ENCODE measurements around the gene LPP.

LPP gene

GRCh38 chr3:188299068-188299467 is 145.1 kb downstream of the LPP start:
- no peak overlapping the region for H3K27ac ChIP-seq
- TF ChIP-seq, protein P1, sequence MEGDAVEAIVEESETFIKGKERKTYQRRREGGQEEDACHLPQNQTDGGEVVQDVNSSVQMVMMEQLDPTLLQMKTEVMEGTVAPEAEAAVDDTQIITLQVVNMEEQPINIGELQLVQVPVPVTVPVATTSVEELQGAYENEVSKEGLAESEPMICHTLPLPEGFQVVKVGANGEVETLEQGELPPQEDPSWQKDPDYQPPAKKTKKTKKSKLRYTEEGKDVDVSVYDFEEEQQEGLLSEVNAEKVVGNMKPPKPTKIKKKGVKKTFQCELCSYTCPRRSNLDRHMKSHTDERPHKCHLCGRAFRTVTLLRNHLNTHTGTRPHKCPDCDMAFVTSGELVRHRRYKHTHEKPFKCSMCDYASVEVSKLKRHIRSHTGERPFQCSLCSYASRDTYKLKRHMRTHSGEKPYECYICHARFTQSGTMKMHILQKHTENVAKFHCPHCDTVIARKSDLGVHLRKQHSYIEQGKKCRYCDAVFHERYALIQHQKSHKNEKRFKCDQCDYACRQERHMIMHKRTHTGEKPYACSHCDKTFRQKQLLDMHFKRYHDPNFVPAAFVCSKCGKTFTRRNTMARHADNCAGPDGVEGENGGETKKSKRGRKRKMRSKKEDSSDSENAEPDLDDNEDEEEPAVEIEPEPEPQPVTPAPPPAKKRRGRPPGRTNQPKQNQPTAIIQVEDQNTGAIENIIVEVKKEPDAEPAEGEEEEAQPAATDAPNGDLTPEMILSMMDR (IDR thresholded peaks at IDR 0.05) = no peak

- no peak overlapping the region for H3K27ac ChIP-seq
- TF ChIP-seq, protein P1 (IDR thresholded peaks at IDR 0.05) = no peak
- TF ChIP-seq ZFX (IDR thresholded peaks at IDR 0.05; ENCODE audit: borderline replicate concordance) = no peak
Measured at GRCh38 chr3:188299708-188300107, 145.8 kb downstream of the LPP start.

DNA sequence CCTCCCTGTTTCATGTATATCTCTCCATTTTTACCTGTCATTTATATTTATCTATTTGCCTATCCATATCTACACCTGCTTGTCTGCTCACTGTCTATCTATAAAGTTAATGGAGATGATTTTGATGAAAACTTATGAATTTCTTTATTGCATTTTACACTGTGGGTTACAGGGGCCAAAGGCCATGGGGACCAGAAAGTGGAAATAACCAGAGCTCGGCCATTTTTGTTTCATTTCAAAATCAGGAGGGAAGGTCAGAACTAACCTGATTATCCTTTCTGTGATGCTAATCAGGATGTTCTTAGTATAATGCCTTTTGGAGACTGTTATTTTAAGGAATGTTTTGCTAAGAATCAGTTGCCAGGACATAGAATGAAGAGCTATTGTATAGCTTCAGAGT is 147.2 kb downstream of the LPP start:
- TF ChIP-seq, protein P1 (IDR thresholded peaks at IDR 0.05) = no peak
- no peak for TF ChIP-seq ZFX (IDR thresholded peaks at IDR 0.05; ENCODE audit: borderline replicate concordance)
- no peak overlapping the region for H3K27ac ChIP-seq

DNA sequence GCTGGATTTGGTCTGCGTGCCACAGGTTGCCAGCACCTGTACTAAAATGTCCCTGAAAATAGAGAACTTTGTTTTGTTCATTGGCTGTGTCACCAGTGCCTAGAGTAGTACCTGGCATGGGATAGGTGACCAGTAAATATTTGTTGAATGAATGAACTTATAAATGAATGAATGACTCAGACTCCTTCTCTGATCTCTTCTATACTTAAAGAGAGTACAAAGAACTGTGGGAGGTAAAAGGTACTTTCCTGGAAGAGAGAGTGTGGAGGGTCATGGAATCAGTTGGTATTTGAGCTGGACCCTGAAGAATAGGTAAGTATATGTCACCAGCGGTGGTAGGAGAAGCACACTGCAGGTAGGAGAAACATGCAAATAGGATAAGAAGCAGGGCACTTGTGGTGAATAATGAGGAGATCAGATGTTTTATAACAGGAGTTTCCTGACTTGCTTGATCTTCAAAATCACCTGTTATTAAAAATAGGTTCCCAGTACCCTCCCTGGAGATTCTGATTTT is 149.4 kb downstream of the LPP start:
- no peak overlapping the region for H3K27ac ChIP-seq
- TF ChIP-seq, protein P1 (IDR thresholded peaks at IDR 0.05) = no peak
- no peak for TF ChIP-seq ZFX (IDR thresholded peaks at IDR 0.05; ENCODE audit: borderline replicate concordance)

DNA sequence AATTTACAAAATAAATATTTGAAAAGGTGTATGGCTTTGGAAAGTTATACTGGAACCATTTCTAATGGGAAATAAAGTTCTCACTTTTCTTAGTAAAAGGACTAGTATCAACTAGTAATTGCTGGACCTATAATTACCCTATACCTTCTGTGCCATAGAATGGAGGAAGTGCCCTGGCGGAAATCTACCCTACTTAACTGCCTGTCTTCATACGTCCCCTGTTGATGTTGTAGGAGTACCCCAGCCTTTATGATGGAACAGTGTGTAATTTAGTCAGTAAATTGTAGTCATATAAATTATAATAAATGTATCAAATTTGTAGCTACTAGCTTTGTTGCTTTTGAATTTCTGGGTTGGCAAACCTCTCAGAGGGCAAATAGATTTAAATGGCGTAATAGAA is 149.9 kb downstream of the LPP start:
- H3K27ac ChIP-seq = no peak overlapping the region
- TF ChIP-seq, protein P1 (IDR thresholded peaks at IDR 0.05) = no peak
- no peak for TF ChIP-seq ZFX (IDR thresholded peaks at IDR 0.05; ENCODE audit: borderline replicate concordance)

- H3K27ac ChIP-seq = no peak overlapping the region
- TF ChIP-seq, protein P1 (IDR thresholded peaks at IDR 0.05) = no peak
- no peak for TF ChIP-seq ZFX (IDR thresholded peaks at IDR 0.05; ENCODE audit: borderline replicate concordance)
Measured at GRCh38 chr3:188304501-188304900, 150.5 kb downstream of the LPP start.

DNA sequence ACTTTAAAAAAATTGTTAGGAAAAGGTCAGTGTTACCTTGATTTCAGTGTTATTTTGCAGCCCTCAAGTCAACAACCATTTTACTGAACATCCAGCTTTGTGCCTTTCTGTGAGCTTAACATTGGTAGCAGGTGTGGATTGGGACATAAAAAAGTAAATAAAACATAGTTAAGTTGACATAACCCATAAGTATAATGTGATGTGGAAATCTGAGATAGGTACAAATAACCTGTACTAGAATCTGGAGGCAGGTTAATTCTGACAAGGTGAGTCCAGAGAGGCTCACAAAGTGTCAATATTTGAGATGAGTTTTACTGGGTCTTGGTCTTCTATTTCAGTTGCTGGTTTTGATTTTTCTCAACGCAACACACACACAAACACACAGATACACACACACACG is 151.3 kb downstream of the LPP start:
- TF ChIP-seq, protein P1 (IDR thresholded peaks at IDR 0.05) = no peak
- no peak for TF ChIP-seq ZFX (IDR thresholded peaks at IDR 0.05; ENCODE audit: borderline replicate concordance)
- H3K27ac ChIP-seq = no peak overlapping the region

All from 22Rv1 (cell line).